Uterus (tissue), 2 donors: ENCODE results near the gene AP1M2.

Experiments
- CTCF ChIP-seq, 4 experiments: fragments of 200-600 bp in 2 of 4; fragments of 450-650 bp in 2 of 4; sonication (generic) in 2 of 4; IDR thresholded peaks; one replicate each; pipeline ENCODE4 v1.5.1; 2016 to 2019; ENCODE audit warnings: antibody characterized with exemption in 4 of 4, mild to moderate bottlenecking in 2 of 4, moderate library complexity in 1 of 4
- POLR2A ChIP-seq, 2 donors: fragments of 450-650 bp; IDR thresholded peaks; one replicate each; pipeline ENCODE4 v1.6.1; 2016; ENCODE audit warnings: antibody characterized with exemption in 2 of 2, mild to moderate bottlenecking in 1 of 2, moderate library complexity in 1 of 2

- TF ChIP-seq CTCF (IDR thresholded peaks at IDR 0.05): no peak
- no peak for TF ChIP-seq POLR2A (IDR thresholded peaks at IDR 0.05)
Measured at GRCh38 chr19:10611907-10612306, 24.8 kb upstream of the AP1M2 start.
